ENCODE measurements around the gene LHPP.

Gene LHPP

GRCh38 chr10:124629415-124629814 lies 167.8 kb downstream of the LHPP start:
- no peak overlapping the region for H3K27ac ChIP-seq (replicated peaks)
- TF ChIP-seq GABPA (IDR thresholded peaks at IDR 0.05; ENCODE audit: low read depth) (no peak), CTCF (IDR thresholded peaks at IDR 0.05; ENCODE audit: insufficient read depth, low read length) (no peak), POLR2AphosphoS5 (IDR thresholded peaks at IDR 0.05; ENCODE audit: low read depth) (no peak), SPI1 (IDR thresholded peaks at IDR 0.05; ENCODE audit: borderline replicate concordance, low read depth) (no peak), REST (IDR thresholded peaks at IDR 0.05; ENCODE audit: insufficient replicate concordance, low read depth) (no peak)
- no peaks in the 10 kb centered on the region for H3K27me3 ChIP-seq (ENCODE audit: insufficient read depth, poor library complexity, severe bottlenecking)
- DNase-seq (ENCODE audit: low read depth in 1 of 2, low spot score in 1 of 2): no peak
- H3K4me3 ChIP-seq (replicated peaks; ENCODE audit: insufficient read depth, low read length): no peak overlapping the region

- TF ChIP-seq SPI1 (IDR thresholded peaks at IDR 0.05; ENCODE audit: borderline replicate concordance, low read depth) (no peak), REST (IDR thresholded peaks at IDR 0.05; ENCODE audit: insufficient replicate concordance, low read depth) (no peak), POLR2AphosphoS5 (IDR thresholded peaks at IDR 0.05; ENCODE audit: low read depth) (no peak), CTCF (IDR thresholded peaks at IDR 0.05; ENCODE audit: insufficient read depth, low read length) (no peak), GABPA (IDR thresholded peaks at IDR 0.05; ENCODE audit: low read depth) (no peak)
Observed at GRCh38 chr10:124629842-124630241, 168.2 kb downstream of the LHPP start.

GRCh38 chr10:124630551-124630950 lies 168.9 kb downstream of the LHPP start:
- Histone ChIP-seq H3K4me3 (replicated peaks; ENCODE audit: insufficient read depth, low read length) (no peak overlapping the region), H3K27ac (replicated peaks) (no peak overlapping the region), H3K27me3 (ENCODE audit: insufficient read depth, poor library complexity, severe bottlenecking) (no peaks in the 10 kb centered on the region)
- TF ChIP-seq CTCF (IDR thresholded peaks at IDR 0.05; ENCODE audit: insufficient read depth, low read length) (no peak), POLR2AphosphoS5 (IDR thresholded peaks at IDR 0.05; ENCODE audit: low read depth) (no peak), GABPA (IDR thresholded peaks at IDR 0.05; ENCODE audit: low read depth) (no peak), SPI1 (IDR thresholded peaks at IDR 0.05; ENCODE audit: borderline replicate concordance, low read depth) (no peak), REST (IDR thresholded peaks at IDR 0.05; ENCODE audit: insufficient replicate concordance, low read depth) (no peak)
- no peak for DNase-seq (ENCODE audit: low read depth in 1 of 2, low spot score in 1 of 2)

More at GRCh38 chr10:124629842-124630241, 168.2 kb downstream of the LHPP start:
- Histone ChIP-seq H3K27me3 (ENCODE audit: insufficient read depth, poor library complexity, severe bottlenecking) (no peaks in the 10 kb centered on the region), H3K4me3 (replicated peaks; ENCODE audit: insufficient read depth, low read length) (no peak overlapping the region), H3K27ac (replicated peaks) (no peak overlapping the region)
- DNase-seq (ENCODE audit: low read depth in 1 of 2, low spot score in 1 of 2): no peak
